Activated T-cell treated with anti-CD3 and anti-CD28 coated beads for 48 hours (primary cell): ENCODE measurements around the gene MS4A8.
"Not testable (repeated sequence)": the region's sequence is repeated elsewhere in the genome, so short reads cannot be mapped to it uniquely, and the experiment has no call there.

Experiments used
- DNase-seq: peaks from one replicate; pipeline ENCODE4 v3.0.0-alpha.2; 2020; ENCODE audit warnings: low read depth

The MS4A8 gene

DNA sequence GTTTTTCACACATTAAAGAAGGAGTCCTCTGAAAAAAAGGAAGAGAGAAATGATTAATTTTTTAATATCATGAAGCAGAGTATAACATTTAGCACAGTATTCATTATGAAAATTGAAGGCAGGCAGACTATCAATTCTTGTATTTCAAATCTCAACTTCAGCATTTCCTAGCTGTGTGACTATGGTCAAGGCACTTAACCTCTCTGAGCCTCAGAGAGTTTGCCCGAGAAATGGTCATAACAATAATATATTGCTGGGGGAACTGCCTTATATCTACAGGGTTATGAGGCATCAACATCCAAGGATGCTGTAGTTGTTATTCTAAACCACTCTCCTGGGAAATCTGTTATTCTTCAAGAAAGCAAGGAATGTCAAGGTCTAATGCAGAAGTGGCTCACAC is 26.2 kb downstream of the MS4A8 start:
- no peak for DNase-seq

DNA sequence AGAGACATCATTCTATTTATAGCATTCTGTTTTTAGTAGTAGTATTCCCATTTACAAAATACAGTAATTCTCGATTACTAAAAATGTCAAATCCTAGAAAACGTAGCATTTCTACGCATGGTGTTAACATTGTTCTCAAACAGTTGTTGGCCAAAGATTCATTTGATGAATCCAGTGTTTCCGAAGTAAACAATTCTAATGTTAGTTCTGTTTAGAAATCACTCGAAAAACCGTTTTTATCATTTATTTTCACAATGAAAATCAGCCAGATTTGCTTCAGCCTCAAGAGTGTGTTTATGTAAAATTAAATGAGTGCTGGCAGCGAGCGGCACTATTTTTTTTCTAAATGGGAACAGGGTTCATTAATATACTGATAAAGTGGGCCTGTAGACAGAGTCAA is 32.2 kb downstream of the MS4A8 start:
- no peak for DNase-seq

DNA sequence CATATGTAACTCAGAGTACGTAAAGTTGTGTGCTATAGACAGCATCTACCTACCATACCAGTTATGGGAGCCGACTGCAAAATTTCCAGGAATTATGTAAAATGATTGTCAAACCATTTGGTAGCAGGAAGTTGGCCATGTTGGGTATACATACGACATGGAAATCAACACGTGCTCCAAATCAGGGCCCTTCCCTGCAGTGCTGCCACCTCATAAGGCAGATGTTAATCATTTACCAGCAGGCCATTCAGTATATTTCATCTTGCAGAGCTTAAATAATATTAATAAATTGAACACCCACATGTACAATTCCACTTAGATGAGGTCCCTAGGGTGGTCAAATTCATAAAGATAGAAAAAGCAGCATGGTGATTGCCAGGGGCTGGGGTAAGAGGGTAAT is 34.9 kb downstream of the MS4A8 start:
- DNase-seq: no peak

DNA sequence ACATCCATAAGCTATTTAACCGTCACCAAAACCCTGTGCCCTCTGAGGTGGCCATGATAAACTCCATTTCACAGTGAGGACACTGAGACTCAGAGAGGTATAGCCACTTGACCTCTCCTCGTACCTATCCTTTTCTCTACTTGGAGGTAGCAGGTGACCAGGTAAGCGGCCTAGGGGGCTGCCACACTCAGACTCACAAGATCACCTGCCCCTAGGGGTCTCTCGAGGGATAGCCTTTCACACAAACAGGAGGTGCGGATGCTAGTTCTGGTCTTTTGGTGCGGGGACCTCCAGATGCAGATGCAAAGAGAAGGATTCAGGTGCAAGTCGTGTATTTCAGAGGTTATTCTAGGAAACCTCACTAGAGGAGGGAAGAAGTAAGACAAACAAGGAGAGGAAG is 39.7 kb downstream of the MS4A8 start:
- DNase-seq: no peak

DNA sequence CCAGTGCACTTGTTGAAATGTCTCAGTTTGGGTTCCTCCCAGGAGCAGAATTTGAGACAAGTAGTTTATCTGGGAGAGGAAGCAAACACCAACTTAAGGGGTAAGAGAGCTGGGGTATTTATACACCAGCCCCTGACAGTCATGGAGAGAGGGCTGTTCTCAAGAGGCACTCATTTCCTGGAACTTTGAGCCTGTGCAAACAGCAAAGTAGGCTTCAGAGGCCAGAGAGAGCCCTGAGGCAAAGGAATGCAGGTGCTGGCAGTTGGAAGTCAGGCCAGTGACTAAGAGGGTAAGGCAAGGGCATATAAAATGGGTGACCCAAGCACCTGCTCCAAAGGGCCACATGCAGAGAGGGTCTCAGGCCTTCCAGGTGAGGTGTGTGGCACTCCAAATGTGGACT is 41.2 kb downstream of the MS4A8 start:
- DNase-seq: no peak

DNA sequence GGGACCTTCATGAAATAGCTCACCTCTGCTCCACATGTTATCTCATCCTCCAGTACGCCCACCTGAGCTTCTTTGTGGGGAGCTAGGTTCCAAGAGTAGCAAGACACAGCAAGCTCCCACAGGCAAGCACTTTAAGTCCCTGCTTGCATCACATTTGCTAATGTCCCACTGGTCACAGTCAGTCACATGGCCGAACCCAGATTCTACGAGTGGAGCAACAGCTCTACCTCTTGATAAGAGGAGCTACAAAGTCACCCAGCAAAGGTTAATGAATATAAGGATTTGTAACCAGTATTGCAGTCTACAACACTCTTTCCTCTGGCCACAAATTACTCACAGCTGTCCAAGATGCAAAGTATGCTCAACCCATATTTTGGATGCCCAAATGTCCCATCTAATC is 42.0 kb downstream of the MS4A8 start:
- DNase-seq: no peak

DNA sequence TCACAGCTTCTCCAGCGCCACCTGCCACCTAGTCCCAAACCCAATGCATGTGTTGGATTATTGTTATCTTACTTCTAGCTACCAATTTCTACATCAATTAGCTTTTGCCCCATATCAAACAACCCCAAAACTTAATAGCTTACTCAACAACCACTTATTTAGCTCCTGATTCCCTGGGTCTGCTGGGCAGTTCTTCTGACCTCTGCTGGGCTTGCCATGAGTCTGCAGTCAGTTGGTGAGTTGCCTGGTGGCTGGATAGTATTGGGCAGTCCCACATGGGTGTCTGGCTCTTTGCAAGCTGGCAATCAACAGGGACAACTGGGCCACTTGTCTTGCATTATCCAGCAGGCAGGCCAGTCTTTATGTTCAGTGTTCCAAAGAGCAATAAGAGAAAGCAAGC is 43.6 kb downstream of the MS4A8 start:
- no peak for DNase-seq

DNA sequence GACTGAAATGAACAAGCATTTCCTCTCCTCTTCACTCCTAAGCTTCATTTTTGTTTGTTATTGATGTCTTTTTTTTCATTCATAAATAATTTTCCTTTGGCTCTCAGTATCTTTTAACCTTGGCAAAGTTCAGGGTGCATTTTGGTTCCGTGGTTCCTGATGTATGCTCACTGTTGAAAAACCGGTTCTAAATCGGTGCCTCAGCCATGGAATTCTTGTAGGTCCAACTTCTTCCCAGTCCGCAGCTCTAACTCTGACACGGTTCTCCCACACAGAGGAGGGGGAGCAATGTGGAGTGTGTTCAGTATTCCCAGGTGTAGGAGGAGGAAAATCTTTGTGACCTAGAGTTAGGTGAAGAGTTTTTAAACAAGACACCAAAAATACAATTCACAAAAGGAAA is 44.7 kb downstream of the MS4A8 start:
- no peak for DNase-seq

DNA sequence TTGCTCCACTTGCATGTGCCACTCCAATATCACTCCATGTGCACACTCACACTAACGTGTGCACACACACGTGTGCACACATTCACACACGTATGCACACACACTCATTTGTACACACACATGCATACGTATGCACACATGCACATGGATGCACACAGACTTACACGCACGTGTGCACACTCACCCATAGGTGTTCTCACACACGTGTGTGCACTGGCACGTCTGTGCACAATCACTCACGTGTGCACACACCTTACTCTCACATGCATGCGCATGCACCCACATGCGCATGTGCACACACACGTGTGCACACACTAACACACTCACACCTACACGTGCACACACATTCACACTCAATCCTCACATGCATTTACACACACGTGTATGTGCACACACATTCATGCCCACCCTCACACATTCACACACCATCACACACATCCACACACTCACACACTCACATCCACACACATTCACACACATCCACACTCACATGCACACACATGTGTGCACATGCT is 48.0 kb downstream of the MS4A8 start:
- no peak for DNase-seq

DNA sequence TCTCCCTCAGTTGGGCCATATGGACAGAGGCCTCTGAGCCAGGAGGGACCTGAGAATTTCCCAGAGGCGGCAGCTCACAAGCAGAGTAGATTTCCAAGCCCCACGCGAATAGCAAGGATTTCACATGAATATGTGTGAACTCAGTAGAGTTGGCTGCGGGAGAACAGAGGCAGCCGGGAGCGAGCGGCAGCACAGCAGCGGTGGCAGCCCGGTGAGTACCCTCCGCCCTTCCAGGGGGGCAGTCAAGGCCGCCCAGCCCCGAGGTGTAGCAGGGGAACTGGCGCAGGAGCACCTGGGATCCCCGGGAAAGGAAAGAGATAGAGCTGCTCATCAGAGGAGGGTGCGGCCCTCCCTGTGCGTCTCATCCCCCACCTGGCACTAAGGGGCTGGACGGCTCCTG is 48.8 kb downstream of the MS4A8 start:
- no peak for DNase-seq

DNA sequence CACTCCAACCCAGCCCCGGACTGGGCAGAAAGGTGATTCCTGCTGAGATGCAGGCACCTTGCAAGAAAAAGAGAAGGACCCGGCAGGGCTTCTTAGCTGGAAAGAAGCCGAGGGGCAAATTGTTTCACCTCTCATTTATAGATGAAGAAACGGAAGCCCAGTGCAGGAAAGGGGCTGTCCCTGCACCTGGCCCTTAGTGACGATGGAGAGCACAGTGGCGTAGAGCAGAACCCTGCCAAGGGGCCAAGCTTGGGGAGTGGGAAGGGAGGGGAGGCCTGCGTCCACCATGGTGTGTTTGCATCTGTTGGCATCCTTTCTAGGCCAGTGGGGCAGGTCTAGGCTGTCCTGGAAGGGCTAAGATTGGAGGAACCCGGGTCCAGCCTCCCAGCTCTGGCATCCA is 49.4 kb downstream of the MS4A8 start:
- DNase-seq: no peak

DNA sequence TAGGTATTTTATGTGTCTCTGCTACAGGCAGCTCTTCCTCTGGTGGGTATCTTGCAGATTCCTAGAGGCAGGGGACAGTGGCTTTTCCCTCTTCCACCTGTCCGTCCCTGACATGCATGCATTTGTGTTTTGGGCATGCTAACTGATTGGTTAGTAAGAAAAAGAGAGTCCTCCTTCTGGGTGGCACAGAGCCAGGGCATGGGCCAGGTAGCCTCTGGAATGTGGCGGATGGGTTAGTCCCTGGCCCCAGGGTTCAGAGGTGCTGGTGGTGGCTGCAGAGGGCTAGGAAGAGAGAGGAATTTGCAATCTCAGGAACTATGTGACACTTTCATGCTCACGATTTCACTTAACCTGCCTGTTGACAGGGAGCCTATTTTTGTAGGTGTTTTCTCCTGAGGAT is 51.5 kb downstream of the MS4A8 start:
- no peak for DNase-seq

DNA sequence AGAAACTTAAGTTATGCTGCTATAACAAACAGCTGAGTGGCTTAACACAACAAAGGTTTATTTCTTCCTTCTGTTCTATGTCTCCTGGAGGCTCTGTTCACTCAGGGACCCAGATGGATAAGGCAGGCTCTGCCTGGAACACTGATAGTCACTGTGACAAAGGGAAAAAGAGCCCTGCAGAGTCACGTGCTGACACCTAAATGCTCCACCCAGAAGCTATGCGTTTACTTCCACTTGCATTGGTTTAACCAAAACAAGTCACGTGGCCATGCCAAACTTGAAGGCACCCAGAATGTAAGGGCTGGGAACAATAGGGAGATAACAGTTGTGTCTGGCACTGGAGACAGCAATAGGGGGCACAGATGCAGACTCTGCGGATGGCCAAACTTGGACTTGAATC is 53.9 kb downstream of the MS4A8 start:
- no peak for DNase-seq

DNA sequence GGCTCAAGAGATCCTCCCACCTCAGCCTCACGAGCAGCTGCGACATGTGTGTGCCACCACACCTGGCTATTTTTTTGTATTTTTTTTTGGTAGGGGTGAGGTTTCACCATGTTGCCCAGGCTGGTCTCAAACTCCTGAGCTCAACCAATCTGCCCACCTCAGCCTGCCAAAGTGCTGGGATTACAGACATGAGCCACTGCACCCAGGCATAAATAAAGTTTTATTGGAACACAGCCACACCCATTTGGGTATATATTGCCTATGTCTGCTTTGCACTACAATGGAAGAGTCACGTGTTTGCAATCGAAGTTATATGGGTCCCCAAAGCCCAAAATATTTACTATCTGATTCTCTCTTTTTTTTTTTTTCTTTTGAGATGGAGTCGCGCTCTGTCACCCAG is 55.5 kb downstream of the MS4A8 start:
- DNase-seq: no peak

DNA sequence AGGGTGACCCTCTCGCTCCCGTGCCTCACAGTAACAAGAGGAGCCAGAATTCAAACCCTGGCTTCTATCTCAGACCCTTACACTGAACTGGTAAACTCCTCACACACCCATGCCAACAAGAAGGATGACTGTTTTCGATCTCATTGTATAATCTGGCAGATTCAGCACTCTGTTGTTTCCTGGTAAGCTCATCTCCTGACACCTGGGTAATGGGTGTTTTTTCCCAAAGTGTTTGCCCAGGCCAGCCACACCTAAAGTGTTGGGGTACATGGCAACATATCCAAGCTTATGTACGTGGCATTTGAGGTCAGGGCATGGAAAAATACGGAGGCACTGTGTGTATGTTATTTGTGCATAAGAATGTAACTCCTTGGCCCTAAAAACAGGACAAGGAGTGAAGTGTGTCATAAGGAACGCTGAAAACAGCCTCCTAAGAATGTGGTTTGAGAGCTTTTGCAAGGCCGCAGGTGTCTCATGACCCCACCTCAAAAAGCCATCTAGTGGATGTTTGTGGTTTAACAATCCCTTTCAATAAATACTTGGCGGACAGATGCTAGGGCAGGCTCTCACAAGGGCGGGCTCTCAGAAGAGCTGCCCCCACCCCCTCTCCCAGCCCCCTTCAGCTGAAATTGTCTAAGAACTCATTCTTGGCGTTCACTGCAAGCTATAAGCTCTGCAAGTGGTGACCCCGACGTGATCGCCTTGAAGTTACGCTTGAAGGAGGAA is 57.1 kb downstream of the MS4A8 start, which contains the start of gene MS4A15:
MS4A15 (plus strand) TSS at position 561 of the 726 bp plus-strand sequence. CDS start 6,867 bp downstream, outside the sequence.
- no peak for DNase-seq

DNA sequence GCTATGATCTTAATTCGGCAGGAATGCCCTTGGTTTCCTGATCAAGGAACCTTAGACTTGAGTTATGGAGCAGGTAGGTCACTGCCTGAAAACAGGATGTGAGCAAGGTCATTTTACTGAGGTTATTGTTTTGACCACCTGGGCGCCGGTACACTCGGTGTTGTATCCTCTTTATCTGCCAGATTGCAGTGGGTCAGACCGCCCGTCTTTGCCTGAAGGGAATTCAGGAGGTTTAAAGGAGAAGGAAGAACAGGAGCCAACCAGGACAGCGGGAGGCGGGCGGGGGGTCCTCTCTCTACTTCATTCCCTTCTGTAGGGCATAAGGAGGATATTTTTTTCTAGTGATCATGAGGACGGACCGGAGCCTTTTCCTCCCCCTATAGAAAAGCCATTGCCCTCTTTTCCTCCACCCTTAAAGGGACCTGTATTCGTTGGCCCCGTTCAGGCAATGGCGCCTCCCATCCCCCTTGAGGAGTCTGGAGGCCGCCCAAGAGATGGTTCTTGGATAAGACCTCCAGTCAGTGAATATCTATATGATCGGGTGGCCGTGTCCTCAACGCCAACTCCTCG is 57.9 kb downstream of the MS4A8 start:
- no peak for DNase-seq

DNA sequence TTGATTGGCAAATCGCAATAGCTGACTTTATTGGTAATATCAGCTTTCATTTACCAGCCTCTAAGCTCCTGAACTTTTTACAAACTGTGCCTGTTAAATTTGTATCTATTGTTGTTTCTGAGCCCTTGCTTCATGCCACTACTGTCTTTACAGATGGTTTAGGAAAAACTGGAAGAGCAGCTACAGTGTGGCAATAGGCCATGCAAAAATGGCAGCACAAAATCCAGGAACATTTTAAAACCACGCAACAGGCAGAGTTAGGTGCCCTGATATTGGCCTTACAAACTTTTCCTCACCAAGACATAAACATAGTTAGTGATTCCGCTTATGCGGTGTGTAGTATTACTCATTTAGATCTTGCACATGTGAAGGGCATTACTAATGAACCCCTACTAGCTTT is 59.3 kb downstream of the MS4A8 start:
- DNase-seq: not testable (repeated sequence)

DNA sequence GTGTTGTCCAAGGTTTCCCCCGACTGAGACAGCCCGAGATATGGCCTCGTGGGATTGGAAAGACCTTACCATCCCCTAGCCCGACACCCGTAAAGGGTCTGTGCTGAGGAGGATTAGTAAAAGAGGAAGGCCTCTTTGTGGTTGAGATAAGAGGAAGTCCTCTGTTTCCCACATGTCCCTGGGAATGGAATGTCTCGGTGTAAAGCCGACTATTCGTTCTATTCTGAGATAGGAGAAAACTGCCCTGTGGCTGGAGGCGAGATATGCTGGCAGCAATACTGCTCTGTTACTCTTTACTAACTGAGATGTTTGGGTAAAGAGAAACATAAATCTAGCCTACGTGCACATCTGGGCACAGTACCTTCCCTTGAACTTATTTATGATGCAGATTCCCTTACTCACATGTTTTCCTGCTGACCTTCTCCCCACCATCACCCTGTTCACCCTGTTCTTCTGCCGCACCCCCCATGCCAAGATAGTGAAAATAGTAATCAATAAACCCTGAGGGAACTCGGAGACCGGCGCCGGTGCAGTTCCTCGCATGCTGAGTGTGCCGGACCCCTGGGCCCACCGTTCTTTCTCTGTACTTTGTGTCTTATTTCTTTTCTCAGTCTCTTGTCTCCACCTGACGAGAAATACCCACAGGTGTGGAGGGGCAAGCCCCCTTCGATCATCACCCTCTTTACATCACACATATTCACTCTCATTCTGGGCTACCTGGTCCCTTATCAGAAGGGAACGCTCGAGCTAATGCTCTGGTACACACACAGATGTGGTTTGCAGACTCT is 60.2 kb downstream of the MS4A8 start:
- not testable (repeated sequence) for DNase-seq

DNA sequence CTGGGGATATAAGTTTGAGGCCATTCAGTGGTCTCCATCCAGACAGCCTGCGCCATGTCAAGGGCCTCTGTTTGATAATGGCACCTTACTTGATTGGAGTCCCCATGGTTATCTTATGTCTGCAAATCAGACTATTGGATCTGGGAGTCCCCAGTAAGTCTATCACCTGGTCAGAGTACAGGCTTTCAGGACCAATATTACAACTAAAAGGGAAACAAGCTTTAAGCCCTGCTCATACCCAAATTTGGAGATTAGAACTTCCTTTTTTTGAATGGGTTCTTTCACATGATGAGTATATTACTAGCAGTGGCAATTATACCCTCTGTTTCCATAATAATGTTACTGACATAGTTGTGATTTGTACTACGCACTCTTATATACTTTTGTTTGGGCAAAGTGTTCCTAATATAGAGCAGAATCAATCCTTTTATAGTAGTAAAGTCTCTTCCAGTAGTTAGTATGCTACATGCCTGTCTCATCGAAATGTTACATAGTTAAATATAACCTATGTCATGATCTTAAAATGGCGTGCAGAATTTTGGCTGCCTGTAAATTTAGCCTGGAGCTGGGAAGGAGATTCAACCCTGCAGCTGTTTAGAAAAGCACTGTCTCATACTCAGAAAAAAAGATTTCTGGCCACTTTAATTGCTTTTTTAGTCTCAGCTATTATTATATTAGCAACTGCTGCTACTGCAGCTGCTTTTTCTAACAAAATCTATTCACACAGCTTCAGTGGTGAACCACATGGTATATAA is 62.2 kb downstream of the MS4A8 start:
- DNase-seq: no peak

DNA sequence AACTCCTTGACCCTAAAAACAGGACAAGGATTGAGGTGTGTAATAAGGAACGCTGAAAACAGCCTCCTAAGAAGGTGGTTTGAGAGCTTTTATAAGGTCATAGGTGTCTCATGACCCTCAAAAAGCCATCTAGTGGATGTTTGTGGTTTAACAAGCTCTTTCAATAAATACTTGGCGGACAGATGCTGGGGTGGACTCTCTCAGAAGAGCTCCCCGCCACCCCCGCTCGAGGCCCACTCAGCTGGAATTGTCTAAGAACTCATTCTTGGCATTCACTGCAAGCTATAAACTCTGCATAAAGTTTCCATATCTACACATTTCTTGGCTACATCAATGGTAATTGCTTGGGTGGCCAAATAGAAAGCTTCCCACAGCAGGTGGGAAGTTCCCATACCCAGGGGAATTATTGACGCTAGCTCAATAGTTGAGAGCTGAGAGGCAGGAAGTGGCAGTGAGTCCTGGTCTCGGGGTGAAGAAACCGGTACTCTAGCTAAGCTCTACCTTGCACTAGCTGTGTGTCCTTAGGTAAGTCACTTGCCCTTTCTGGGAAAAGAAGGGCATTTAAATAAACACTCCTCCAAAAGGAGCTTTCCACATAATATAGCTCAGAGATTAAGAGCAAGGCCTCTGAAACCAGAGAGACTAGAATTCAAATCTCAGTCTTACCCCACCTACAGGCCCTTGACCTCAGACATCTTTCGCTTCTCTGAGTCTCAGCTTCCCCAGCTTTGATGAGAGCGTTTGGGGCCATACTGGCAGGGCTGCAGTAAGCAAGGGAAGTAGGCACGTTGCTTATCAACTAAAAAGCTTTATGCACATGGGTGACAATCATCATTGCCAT is 63.7 kb downstream of the MS4A8 start:
- DNase-seq: no peak

DNA sequence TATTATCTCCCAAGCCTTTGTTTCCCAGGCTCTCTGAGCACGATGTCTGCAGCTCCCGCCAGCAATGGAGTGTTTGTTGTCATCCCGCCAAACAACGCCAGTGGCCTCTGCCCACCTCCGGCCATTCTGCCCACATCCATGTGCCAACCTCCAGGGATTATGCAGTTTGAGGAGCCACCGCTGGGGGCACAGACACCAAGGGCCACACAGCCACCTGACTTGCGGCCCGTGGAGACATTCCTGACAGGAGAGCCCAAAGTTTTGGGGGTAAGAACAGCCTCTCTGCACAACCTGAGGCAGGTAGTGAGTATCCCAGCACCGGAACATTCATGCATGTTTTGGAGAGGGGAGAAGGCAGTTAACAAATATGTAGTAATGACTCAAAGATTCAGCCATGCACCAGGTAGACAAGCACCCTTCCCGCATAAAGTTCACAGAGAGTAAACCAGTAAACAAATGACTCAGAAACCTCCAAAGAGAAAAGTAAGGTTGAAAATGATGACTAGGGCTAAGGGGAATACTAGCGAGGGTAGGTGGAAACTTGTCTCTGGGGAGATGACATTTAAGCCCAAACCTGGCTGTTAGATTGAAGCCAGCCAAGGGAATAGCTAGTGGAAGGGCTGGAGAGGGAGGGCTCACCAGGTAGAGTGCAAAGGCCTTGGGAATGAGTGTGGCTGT is 64.4 kb downstream of the MS4A8 start:
- DNase-seq: no peak
